Transverse colon (tissue), 4 donors: ENCODE data around the gene KCNN2. TPM values are rescaled to one million over a fixed set of nuclear protein-coding genes. Genes with fewer than 3 reads are reported as not detected.

ENCODE experiments used
- DNase-seq: peaks from one replicate; pipeline ENCODE4 v3.0.0-alpha.2; 2019
- H3K27ac ChIP-seq, 4 donors: fragments of 200-600 bp; sonication (generic); 2 replicates each; pipeline ENCODE4 v1.5.1; 2016 to 2018; ENCODE audit warnings: inconsistent platforms in 4 of 4
- H3K27me3 ChIP-seq: fragments of 200-600 bp; sonication (generic); 2 replicates; pipeline ENCODE4 v1.5.1; 2017; ENCODE audit warnings: inconsistent platforms
- H3K36me3 ChIP-seq, 4 donors: fragments of 200-600 bp; sonication (generic); 2 replicates each; pipeline ENCODE4 v1.5.1; 2017 to 2019; ENCODE audit warnings: inconsistent platforms in 4 of 4
- H3K4me1 ChIP-seq, 4 donors: fragments of 200-600 bp; sonication (generic); 2 replicates each; pipeline ENCODE4 v1.5.1; 2017 to 2020; ENCODE audit warnings: inconsistent platforms in 4 of 4
- H3K4me3 ChIP-seq, 4 donors: fragments of 200-600 bp; sonication (generic); 1 replicate in 1 of 4; 2 replicates in 3 of 4; pipeline versions ENCODE4 v1.5.1 to v1.6.1; 2017 to 2019; ENCODE audit warnings: inconsistent platforms in 4 of 4
- H3K9me3 ChIP-seq, 2 donors: fragments of 200-600 bp; sonication (generic); 2 replicates each; pipeline ENCODE4 v1.5.1; 2017 to 2019; ENCODE audit warnings: inconsistent platforms in 2 of 2
- EP300 ChIP-seq: sonication (generic); formaldehyde crosslinking; IDR thresholded peaks from one replicate; pipeline ENCODE4 v1.6.1; 2017; ENCODE audit warnings: antibody characterized with exemption, low read depth
- POLR2A ChIP-seq: fragments of 450-650 bp; IDR thresholded peaks from one replicate; pipeline ENCODE4 v1.6.1; 2016; ENCODE audit warnings: antibody characterized with exemption, mild to moderate bottlenecking, moderate library complexity
- POLR2AphosphoS5 ChIP-seq, 3 donors: sonication (generic); formaldehyde crosslinking; IDR thresholded peaks; one replicate each; pipeline ENCODE4 v1.6.1; 2016; ENCODE audit warnings: antibody characterized with exemption in 3 of 3
- WGBS, 2 donors: methylation state at CpG; one replicate each; pipeline ENCODE4 v1.1.5; 2018; ENCODE audit warnings: low coverage in 1 of 2; 5-methylcytosine and 5-hydroxymethylcytosine counted together
- in situ Hi-C, 4 donors: fragments of 200-750 bp; cut with MboI; loops; one replicate each; pipeline versions ENCODE4 v1.15.0 to v1.15.1; 2017; ENCODE audit warnings: low sequenced_read_pairs in 3 of 4, low pct_ligation_motif_present in 1 of 4, low pct_unique_long_range_greater_than_20kb in 1 of 4
- intact Hi-C: fragments of 100-400 bp; cut with DNase I; formaldehyde crosslinking; loops from one replicate; pipeline ENCODE4 v1.15.1; 2023; ENCODE audit warnings: low total_unique reads
- total RNA-seq, 4 donors: library from RNA; depleted of rRNA; stranded (reverse); fragments of >200 nt; gene quantifications; one replicate each; pipeline ENCODE4 v1.1.0, GENCODE V29; 2016
- TF ChIP-seq, protein P1 (sequence below), 5 experiments: fragments of 200-600 bp in 3 of 5; fragments of 450-650 bp in 2 of 5; sonication (generic) in 3 of 5; IDR thresholded peaks; 1 replicate in 2 of 5; 2 replicates in 3 of 5; pipeline ENCODE4 v1.5.1; 2016 to 2017; ENCODE audit warnings: antibody characterized with exemption in 5 of 5, inconsistent platforms in 3 of 5, mild to moderate bottlenecking in 2 of 5, moderate library complexity in 1 of 5

KCNN2 gene
- total RNA-seq, 4 donors from 2014 or later: 0.16 to 5.8 (median 0.58) TPM

DNA sequence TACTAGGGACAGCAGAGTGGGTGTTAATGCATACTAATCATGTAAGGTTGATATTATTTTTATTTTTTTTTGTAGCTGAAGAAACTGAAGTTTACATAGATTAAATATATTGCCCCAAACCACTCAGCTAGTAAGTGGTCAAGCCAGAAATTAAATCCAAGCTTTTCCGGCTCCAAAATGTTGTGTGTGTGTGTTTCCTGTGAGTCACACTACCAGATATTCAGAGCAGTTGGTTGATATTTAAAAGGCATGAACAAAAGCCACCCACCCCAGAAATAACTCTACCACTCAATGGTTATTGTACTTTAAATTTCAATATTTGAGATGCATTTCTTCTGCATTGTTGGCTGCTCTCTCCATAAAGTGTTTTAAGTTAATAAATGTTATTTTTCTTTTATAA lies 29.5 kb downstream of the KCNN2 start:
- no peaks in the 10 kb centered on the region for H3K9me3 ChIP-seq
- in situ Hi-C loops (no loop called here), intact Hi-C loops (no loop called here)
- H3K27me3 ChIP-seq: no peaks in the 10 kb centered on the region
- no peak for DNase-seq
- H3K4me3 ChIP-seq: no peak overlapping the region
- H3K27ac ChIP-seq: no peak overlapping the region
- H3K36me3 ChIP-seq: no peaks in the 10 kb centered on the region
- no peak for TF ChIP-seq POLR2A
- TF ChIP-seq, protein P1, sequence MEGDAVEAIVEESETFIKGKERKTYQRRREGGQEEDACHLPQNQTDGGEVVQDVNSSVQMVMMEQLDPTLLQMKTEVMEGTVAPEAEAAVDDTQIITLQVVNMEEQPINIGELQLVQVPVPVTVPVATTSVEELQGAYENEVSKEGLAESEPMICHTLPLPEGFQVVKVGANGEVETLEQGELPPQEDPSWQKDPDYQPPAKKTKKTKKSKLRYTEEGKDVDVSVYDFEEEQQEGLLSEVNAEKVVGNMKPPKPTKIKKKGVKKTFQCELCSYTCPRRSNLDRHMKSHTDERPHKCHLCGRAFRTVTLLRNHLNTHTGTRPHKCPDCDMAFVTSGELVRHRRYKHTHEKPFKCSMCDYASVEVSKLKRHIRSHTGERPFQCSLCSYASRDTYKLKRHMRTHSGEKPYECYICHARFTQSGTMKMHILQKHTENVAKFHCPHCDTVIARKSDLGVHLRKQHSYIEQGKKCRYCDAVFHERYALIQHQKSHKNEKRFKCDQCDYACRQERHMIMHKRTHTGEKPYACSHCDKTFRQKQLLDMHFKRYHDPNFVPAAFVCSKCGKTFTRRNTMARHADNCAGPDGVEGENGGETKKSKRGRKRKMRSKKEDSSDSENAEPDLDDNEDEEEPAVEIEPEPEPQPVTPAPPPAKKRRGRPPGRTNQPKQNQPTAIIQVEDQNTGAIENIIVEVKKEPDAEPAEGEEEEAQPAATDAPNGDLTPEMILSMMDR (IDR thresholded peaks at IDR 0.05): no peak
- TF ChIP-seq POLR2AphosphoS5 (IDR thresholded peaks at IDR 0.05): no peak
- no peak for TF ChIP-seq EP300
- WGBS, 2 donors: 76% methylated on average over 1 of the region's 1 CpG; no CpG with 5 or more reads in 1 of the 2 donors
- peaks cover 0 to 10% (median 5%) of the 10 kb centered on the region in 4 donors for H3K4me1 ChIP-seq

- Histone ChIP-seq H3K4me1 (peaks cover 0 to 10% (median 5%) of the 10 kb centered on the region in 4 donors), H3K27ac (no peak overlapping the region), H3K9me3 (no peaks in the 10 kb centered on the region), H3K4me3 (no peak overlapping the region), H3K36me3 (no peaks in the 10 kb centered on the region), H3K27me3 (no peaks in the 10 kb centered on the region)
- intact Hi-C loops (no loop called here), in situ Hi-C loops (no loop called here)
- WGBS, 2 donors: 27 to 31% methylated on average over 1 of the region's 1 CpG
- no peak for TF ChIP-seq POLR2A
- no peak for DNase-seq
Measured at GRCh38 chr5:114393159-114393558, 31.3 kb downstream of the KCNN2 start.

DNA sequence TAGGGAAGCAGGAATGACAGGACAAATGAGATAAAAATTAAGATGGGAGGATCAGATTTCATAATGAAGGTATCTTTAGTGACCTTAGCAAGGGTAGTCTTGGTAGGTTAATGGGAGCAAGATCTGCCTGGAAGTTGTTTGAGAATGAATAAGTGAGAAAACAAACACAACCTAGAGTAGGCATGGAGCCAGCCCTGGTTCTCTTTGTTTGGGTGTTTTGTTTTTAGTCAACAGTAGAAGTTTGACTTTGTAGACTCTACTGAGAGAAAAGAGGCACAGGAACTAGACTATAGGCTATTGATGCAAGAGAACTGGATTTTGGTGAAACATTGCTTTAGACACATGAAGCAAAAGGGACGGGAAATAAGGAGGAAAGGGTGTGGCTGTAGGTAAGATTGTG lies 40.3 kb downstream of the KCNN2 start:
- in situ Hi-C loops: no loop called here
- WGBS, 2 donors: 70 to 89% methylated on average over 1 of the region's 1 CpG
- no peaks in the 10 kb centered on the region for H3K4me1 ChIP-seq

DNA sequence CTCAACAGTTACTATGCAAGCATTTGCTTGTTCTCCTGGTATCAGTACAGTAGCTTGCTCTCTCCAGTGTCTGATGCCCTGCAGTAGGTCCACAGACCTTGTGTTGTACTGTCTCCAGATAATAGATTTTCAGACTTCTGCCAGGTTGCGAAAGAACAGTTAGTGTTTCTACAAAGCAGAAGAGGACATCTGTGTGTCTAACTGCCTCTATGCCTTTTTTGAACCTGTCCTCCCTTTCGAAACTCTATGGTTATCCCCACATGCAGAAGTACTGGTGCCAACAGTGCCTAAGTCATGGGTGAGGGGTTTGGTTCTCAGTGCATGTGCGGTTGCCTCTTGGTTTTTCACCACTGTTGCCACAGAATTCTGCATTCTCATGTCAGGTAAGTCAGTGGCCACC lies 45.9 kb downstream of the KCNN2 start:
- intact Hi-C loops (no loop called here), in situ Hi-C loops (no loop called here)
- TF ChIP-seq POLR2AphosphoS5 (IDR thresholded peaks at IDR 0.05) (no peak), EP300 (no peak), POLR2A (no peak)
- TF ChIP-seq, protein P1 (IDR thresholded peaks at IDR 0.05): no peak
- 47 to 85% methylated on average over 3 of the region's 3 CpGs for WGBS, 2 donors
- H3K4me1 ChIP-seq: peaks cover 0 to 3% (median 0%) of the 10 kb centered on the region in 4 donors
- no peaks in the 10 kb centered on the region for H3K9me3 ChIP-seq
- H3K4me3 ChIP-seq: no peak overlapping the region
- no peak overlapping the region for H3K27ac ChIP-seq
- no peak for DNase-seq
- H3K36me3 ChIP-seq: no peaks in the 10 kb centered on the region
- H3K27me3 ChIP-seq: no peaks in the 10 kb centered on the region

More for the DNA sequence above, 40.3 kb downstream of the KCNN2 start:
- no peaks in the 10 kb centered on the region for H3K9me3 ChIP-seq
- intact Hi-C loops: no loop called here
- DNase-seq: no peak
- no peak overlapping the region for H3K4me3 ChIP-seq
- no peak for TF ChIP-seq EP300
- no peak for TF ChIP-seq POLR2A
- no peak for TF ChIP-seq POLR2AphosphoS5 (IDR thresholded peaks at IDR 0.05)
- TF ChIP-seq, protein P1 (IDR thresholded peaks at IDR 0.05): no peak
- H3K27ac ChIP-seq: no peak overlapping the region
- H3K27me3 ChIP-seq: no peaks in the 10 kb centered on the region
- no peaks in the 10 kb centered on the region for H3K36me3 ChIP-seq

DNA sequence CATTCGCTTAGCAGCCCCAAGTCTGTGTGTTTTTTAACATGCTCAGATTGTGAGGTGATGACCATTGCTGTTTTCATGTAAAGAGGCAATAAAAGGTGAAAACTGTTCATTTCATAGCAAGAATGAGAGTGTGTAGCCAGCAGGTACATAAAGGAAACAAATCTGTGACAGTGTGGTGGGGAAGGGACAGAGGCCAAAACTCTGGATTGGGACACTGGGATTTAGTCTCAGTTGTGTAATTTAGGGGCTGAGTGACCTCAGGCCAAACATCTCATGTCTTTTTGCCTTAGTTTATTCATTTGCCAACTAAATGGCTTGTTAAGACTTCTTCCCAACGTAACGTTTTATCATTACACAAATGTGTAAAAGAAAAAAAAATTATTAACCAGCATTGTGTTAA lies 47.0 kb downstream of the KCNN2 start:
- Histone ChIP-seq H3K27ac (no peak overlapping the region), H3K36me3 (no peaks in the 10 kb centered on the region), H3K4me3 (no peak overlapping the region), H3K9me3 (no peaks in the 10 kb centered on the region), H3K4me1 (peaks cover 0 to 6% (median 1%) of the 10 kb centered on the region in 4 donors), H3K27me3 (no peaks in the 10 kb centered on the region)
- 82 to 86% methylated on average over 3 of the region's 3 CpGs for WGBS, 2 donors
- intact Hi-C loops: no loop called here
- TF ChIP-seq POLR2A: no peak
- no peak for TF ChIP-seq POLR2AphosphoS5 (IDR thresholded peaks at IDR 0.05)
- TF ChIP-seq, protein P1 (IDR thresholded peaks at IDR 0.05): no peak
- TF ChIP-seq EP300: no peak
- in situ Hi-C loops: no loop called here
- DNase-seq: no peak
